H9 (cell line): Measurements from ENCODE around the gene CHL1. TPM values are rescaled to one million over a fixed set of nuclear protein-coding genes. Genes with fewer than 3 reads are reported as not detected.

Experiments
- DNase-seq: peaks from one replicate; pipeline ENCODE4 v3.0.0-alpha.2; 2017
- H2AFZ ChIP-seq: one replicate; pipeline ENCODE4 v1.6.1; 2013; ENCODE audit warnings: mild to moderate bottlenecking, low read length, control low read depth, moderate library complexity
- H2AK5ac ChIP-seq: 2 replicates; pipeline ENCODE4 v1.6.1; 2013; ENCODE audit warnings: low read length, control low read depth, mixed read lengths; ENCODE audit not compliant: insufficient read length
- H2BK120ac ChIP-seq: one replicate; pipeline ENCODE4 v1.6.1; 2013; ENCODE audit warnings: low read depth, mild to moderate bottlenecking, low read length, control low read depth, inconsistent platforms; ENCODE audit not compliant: poor library complexity, severe bottlenecking
- H2BK12ac ChIP-seq: 2 replicates; pipeline ENCODE4 v1.6.1; 2013; ENCODE audit warnings: low read length, control low read depth, mixed read lengths, low read depth; ENCODE audit not compliant: insufficient read length
- H2BK15ac ChIP-seq: 2 replicates; pipeline ENCODE4 v1.6.1; 2013; ENCODE audit warnings: low read depth, low read length, control low read depth
- H2BK20ac ChIP-seq: one replicate; pipeline ENCODE4 v1.6.1; 2013; ENCODE audit warnings: low read depth, mild to moderate bottlenecking, low read length, control low read depth, inconsistent platforms; ENCODE audit not compliant: poor library complexity, severe bottlenecking
- H2BK5ac ChIP-seq: 2 replicates; pipeline ENCODE4 v1.6.1; 2013; ENCODE audit warnings: low read length, control low read depth, mixed read lengths; ENCODE audit not compliant: insufficient read length
- H3K14ac ChIP-seq: 2 replicates; pipeline ENCODE4 v1.6.1; 2013; ENCODE audit warnings: low read length, control low read depth; ENCODE audit not compliant: insufficient read depth
- H3K18ac ChIP-seq: 2 replicates; pipeline ENCODE4 v1.6.1; 2013; ENCODE audit warnings: low read depth, mild to moderate bottlenecking, mixed read lengths, low read length, control low read depth; ENCODE audit not compliant: insufficient read length
- H3K23ac ChIP-seq: 2 replicates; pipeline ENCODE4 v1.6.1; 2013; ENCODE audit warnings: low read length, control low read depth, mixed read lengths, low read depth; ENCODE audit not compliant: insufficient read length
- H3K23me2 ChIP-seq: 2 replicates; pipeline ENCODE4 v1.6.1; 2013; ENCODE audit warnings: low read depth, mild to moderate bottlenecking, mixed read lengths, low read length, control low read depth; ENCODE audit not compliant: insufficient read length, poor library complexity, severe bottlenecking
- H3K27ac ChIP-seq: 2 replicates; pipeline ENCODE4 v1.5.1; 2013; ENCODE audit warnings: low read length, control low read depth, mixed read lengths, low read depth; ENCODE audit not compliant: insufficient read length
- H3K27me3 ChIP-seq: 2 replicates; pipeline ENCODE4 v1.6.1; 2013; ENCODE audit warnings: low read length, control low read depth, inconsistent platforms; ENCODE audit not compliant: insufficient read depth
- H3K4ac ChIP-seq: 2 replicates; pipeline ENCODE4 v1.6.1; 2013; ENCODE audit warnings: low read depth, mild to moderate bottlenecking, control low read depth, inconsistent platforms, low read length, moderate library complexity
- H3K4me1 ChIP-seq: 2 replicates; pipeline ENCODE4 v1.6.1; 2013; ENCODE audit warnings: low read length, control low read depth, inconsistent platforms; ENCODE audit not compliant: insufficient read depth
- H3K4me2 ChIP-seq: 2 replicates; pipeline ENCODE4 v1.6.1; 2013; ENCODE audit warnings: low read length, control low read depth, mixed read lengths; ENCODE audit not compliant: insufficient read length, insufficient read depth
- H3K56ac ChIP-seq: 2 replicates; pipeline ENCODE4 v1.6.1; 2013; ENCODE audit warnings: low read depth, mild to moderate bottlenecking, mixed read lengths, low read length, control low read depth; ENCODE audit not compliant: insufficient read length
- H3K79me1 ChIP-seq: 2 replicates; pipeline ENCODE4 v1.6.1; 2013; ENCODE audit warnings: low read depth, mild to moderate bottlenecking, moderate library complexity, low read length, control low read depth, inconsistent platforms; ENCODE audit not compliant: insufficient read depth, poor library complexity, severe bottlenecking
- H3K79me2 ChIP-seq: 2 replicates; pipeline ENCODE4 v1.6.1; 2013; ENCODE audit warnings: low read length, control low read depth, inconsistent platforms; ENCODE audit not compliant: insufficient read depth
- H3K9ac ChIP-seq: 2 replicates; pipeline ENCODE4 v1.6.1; 2013; ENCODE audit warnings: low read length, control low read depth, mixed read lengths; ENCODE audit not compliant: insufficient read length; ENCODE audit errors: extremely low read depth
- H3K9me3 ChIP-seq: one replicate; pipeline ENCODE4 v1.6.1; 2013; ENCODE audit warnings: low read depth, low read length, inconsistent platforms; ENCODE audit not compliant: control insufficient read depth
- H3T11ph ChIP-seq: one replicate; pipeline ENCODE4 v1.6.1; 2013; ENCODE audit warnings: mild to moderate bottlenecking, low read length, control low read depth, inconsistent platforms
- H4K20me1 ChIP-seq: one replicate; pipeline ENCODE4 v1.6.1; 2013; ENCODE audit not compliant: control insufficient read depth, insufficient read length, insufficient read depth
- H4K5ac ChIP-seq: 2 replicates; pipeline ENCODE4 v1.6.1; 2013; ENCODE audit warnings: low read depth, mild to moderate bottlenecking, mixed read lengths, low read length, control low read depth; ENCODE audit not compliant: insufficient read length
- H4K8ac ChIP-seq: replicated peaks from 2 replicates; pipeline ENCODE4 v1.6.1; 2013; ENCODE audit warnings: low read length, control low read depth, mixed read lengths, low read depth; ENCODE audit not compliant: insufficient read length
- H4K91ac ChIP-seq: 2 replicates; pipeline ENCODE4 v1.6.1; 2013; ENCODE audit warnings: low read depth, mild to moderate bottlenecking, moderate library complexity, mixed read lengths, low read length, control low read depth; ENCODE audit not compliant: insufficient read length
- H3K27ac Mint-ChIP-seq, 3 experiments: 2 replicates in 2 of 3; 3 replicates in 1 of 3; pipeline ENCODE4 v1.8.0; 2020 to 2021; ENCODE audit warnings: mixed read lengths in 3 of 3, mild to moderate bottlenecking in 1 of 3, moderate library complexity in 1 of 3
- H3K27me3 Mint-ChIP-seq: 2 replicates; pipeline ENCODE4 v1.8.0; 2021; ENCODE audit warnings: low read depth, mild to moderate bottlenecking, moderate library complexity, mixed read lengths
- H3K36me3 Mint-ChIP-seq, 3 experiments: 2 replicates in 2 of 3; 3 replicates in 1 of 3; pipeline ENCODE4 v1.8.0; 2020 to 2021; ENCODE audit warnings: low read depth in 3 of 3, mixed read lengths in 3 of 3; ENCODE audit not compliant: insufficient read depth in 1 of 3
- H3K4me1 Mint-ChIP-seq, 2 experiments: 2 replicates each; pipeline ENCODE4 v1.8.0; 2020; ENCODE audit warnings: mixed read lengths in 2 of 2
- H3K4me3 Mint-ChIP-seq, 2 experiments: 2 replicates in 1 of 2; 3 replicates in 1 of 2; pipeline ENCODE4 v1.8.0; 2020 to 2021; ENCODE audit warnings: mild to moderate bottlenecking in 2 of 2, mixed read lengths in 2 of 2, moderate library complexity in 1 of 2
- H3K9me3 Mint-ChIP-seq, 2 experiments: 2 replicates in 1 of 2; 3 replicates in 1 of 2; pipeline ENCODE4 v1.8.0; 2020; ENCODE audit warnings: mild to moderate bottlenecking in 2 of 2, mixed read lengths in 2 of 2, moderate library complexity in 1 of 2
- CTCF ChIP-seq: fragments of 200-600 bp; sonication (generic); conservative IDR thresholded peaks from 3 replicates; pipeline ENCODE4 v1.8.0; 2021; ENCODE audit warnings: antibody characterized with exemption, mild to moderate bottlenecking
- WGBS: extraction: QIAGEN DNeasy Blood & Tissue Kit; methylation state at CpG from one replicate; pipeline ENCODE4 v1.1.7; 2013; ENCODE audit warnings: missing lambda C conversion rate, low lambda C conversion rate, mixed read lengths; ENCODE audit not compliant: insufficient read length; ENCODE audit errors: extremely low coverage; 5-methylcytosine and 5-hydroxymethylcytosine counted together
- total RNA-seq: library from RNA; stranded (reverse); gene quantifications from 2 replicates; pipeline ENCODE4 v1.2.1, GENCODE V29; 2021

The CHL1 gene
- total RNA-seq, 1 experiment from 2014 or later: not detected

DNA sequence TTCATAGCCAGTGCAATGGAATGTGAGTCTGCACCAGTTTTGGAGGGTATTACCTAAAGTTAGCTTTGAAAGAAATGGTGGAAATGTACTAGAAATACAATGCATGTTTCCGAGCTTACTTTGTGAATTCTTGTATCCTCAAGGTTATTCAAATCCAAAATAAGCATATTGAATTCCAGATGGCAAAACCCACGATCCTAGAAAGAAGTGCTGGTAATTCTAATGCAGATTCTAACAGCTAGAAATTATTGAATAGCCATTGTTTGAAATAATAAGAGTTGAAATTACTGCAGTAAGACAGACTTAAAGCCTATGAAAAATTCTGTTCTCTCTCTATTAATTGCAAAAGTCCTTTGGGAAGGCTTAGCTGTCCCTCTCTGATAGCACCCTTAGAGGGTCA lies 258.4 kb downstream of the CHL1 start:
- no peak overlapping the region for H3K14ac ChIP-seq
- no peaks in the 10 kb centered on the region for H3K27me3 ChIP-seq
- no peak overlapping the region for H4K8ac ChIP-seq
- Mint-ChIP-seq H3K4me3 (no peak overlapping the region), H3K4me1 (peaks cover 21 to 28% of the 10 kb centered on the region in 2 experiments), H3K27ac (no peak overlapping the region), H3K36me3 (no peaks in the 10 kb centered on the region), H3K27me3 (no peaks in the 10 kb centered on the region), H3K9me3 (no peaks in the 10 kb centered on the region; a peak in 1 of 5 replicates)
- no peak overlapping the region for H3K56ac ChIP-seq
- H3K4me1 ChIP-seq: no peaks in the 10 kb centered on the region; the same call in 1 of the 2 replicates
- no CpG with 5 or more reads among the region's 2 CpGs for WGBS
- no peak overlapping the region for H3K27ac ChIP-seq
- no peaks in the 10 kb centered on the region for H4K20me1 ChIP-seq
- H3K9me3 ChIP-seq: no peaks in the 10 kb centered on the region
- H4K5ac ChIP-seq: no peak overlapping the region
- H3K9ac ChIP-seq: no peak overlapping the region
- H2BK120ac ChIP-seq: no peak overlapping the region
- no peak overlapping the region for H2BK20ac ChIP-seq
- no peak for TF ChIP-seq CTCF
- no peak overlapping the region for H3T11ph ChIP-seq
- H3K4ac ChIP-seq: no peak overlapping the region
- no peaks in the 10 kb centered on the region; the same call in 1 of the 2 replicates for H3K79me2 ChIP-seq
- H2BK15ac ChIP-seq: no peak overlapping the region
- no peak overlapping the region for H2BK5ac ChIP-seq
- no peak overlapping the region for H2AFZ ChIP-seq
- no peak overlapping the region for H3K23ac ChIP-seq
- H3K4me2 ChIP-seq: no peak overlapping the region
- H2BK12ac ChIP-seq: no peak overlapping the region
- DNase-seq: no peak
- no peak overlapping the region for H3K18ac ChIP-seq
- H3K23me2 ChIP-seq: no peaks in the 10 kb centered on the region
- no peak overlapping the region for H2AK5ac ChIP-seq
- H4K91ac ChIP-seq: no peak overlapping the region
- H3K79me1 ChIP-seq: no peaks in the 10 kb centered on the region
